ENCODE results near the gene MAPT. TPM values are rescaled to one million over a fixed set of nuclear protein-coding genes. Genes with fewer than 3 reads are reported as not detected.

The MAPT gene
- total RNA-seq, 6 experiments from 2014 or later = 0.11 to 0.43 (median 0.26) TPM

DNA sequence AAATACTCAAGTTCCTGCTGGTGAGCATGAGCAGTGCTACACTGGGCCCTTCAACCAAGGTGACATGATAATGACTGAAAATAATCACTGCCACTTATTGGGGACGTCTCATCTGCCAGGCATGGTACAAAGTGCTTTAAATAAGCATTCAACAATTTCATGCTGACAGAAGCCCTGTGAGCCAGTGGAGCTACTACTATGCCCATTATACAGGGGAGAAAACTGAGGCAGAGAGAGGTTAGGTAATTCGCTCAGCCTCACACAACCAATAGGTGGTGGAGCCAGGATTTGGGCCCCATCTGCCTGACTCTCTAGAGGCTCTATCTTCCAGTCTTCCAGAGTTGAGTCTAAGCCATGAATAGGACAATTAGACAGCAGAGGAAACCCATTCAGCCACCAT lies 74.4 kb downstream of the MAPT start:
- Mint-ChIP-seq H3K9me3 (peaks cover 5% of the 10 kb centered on the region; the same call in 1 of the 2 replicates), H3K27me3 (ENCODE audit: insufficient read depth) (peaks cover 27% of the 10 kb centered on the region), H3K27ac (no peak overlapping the region), H3K36me3 (ENCODE audit: low read depth) (no peaks in the 10 kb centered on the region), H3K4me3 (no peak overlapping the region), H3K4me1 (ENCODE audit: low read depth) (no peaks in the 10 kb centered on the region)
- TF ChIP-seq, protein P1, sequence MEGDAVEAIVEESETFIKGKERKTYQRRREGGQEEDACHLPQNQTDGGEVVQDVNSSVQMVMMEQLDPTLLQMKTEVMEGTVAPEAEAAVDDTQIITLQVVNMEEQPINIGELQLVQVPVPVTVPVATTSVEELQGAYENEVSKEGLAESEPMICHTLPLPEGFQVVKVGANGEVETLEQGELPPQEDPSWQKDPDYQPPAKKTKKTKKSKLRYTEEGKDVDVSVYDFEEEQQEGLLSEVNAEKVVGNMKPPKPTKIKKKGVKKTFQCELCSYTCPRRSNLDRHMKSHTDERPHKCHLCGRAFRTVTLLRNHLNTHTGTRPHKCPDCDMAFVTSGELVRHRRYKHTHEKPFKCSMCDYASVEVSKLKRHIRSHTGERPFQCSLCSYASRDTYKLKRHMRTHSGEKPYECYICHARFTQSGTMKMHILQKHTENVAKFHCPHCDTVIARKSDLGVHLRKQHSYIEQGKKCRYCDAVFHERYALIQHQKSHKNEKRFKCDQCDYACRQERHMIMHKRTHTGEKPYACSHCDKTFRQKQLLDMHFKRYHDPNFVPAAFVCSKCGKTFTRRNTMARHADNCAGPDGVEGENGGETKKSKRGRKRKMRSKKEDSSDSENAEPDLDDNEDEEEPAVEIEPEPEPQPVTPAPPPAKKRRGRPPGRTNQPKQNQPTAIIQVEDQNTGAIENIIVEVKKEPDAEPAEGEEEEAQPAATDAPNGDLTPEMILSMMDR (IDR thresholded peaks at IDR 0.05) = no peak
- DNase-seq = no peak

- Mint-ChIP-seq H3K27me3 (ENCODE audit: insufficient read depth) (peaks cover 31% of the 10 kb centered on the region), H3K4me3 (no peak overlapping the region), H3K27ac (no peak overlapping the region), H3K36me3 (ENCODE audit: low read depth) (no peaks in the 10 kb centered on the region), H3K9me3 (peaks cover 5% of the 10 kb centered on the region; the same call in 1 of the 2 replicates), H3K4me1 (ENCODE audit: low read depth) (no peaks in the 10 kb centered on the region)
- TF ChIP-seq, protein P1 (IDR thresholded peaks at IDR 0.05) = no peak
- no peak for DNase-seq
Measured at GRCh38 chr17:45969726-45970125, 75.4 kb downstream of the MAPT start.

GRCh38 chr17:45970659-45971058 lies 76.3 kb downstream of the MAPT start:
- Mint-ChIP-seq H3K36me3 (ENCODE audit: low read depth) (no peaks in the 10 kb centered on the region), H3K9me3 (peaks cover 5% of the 10 kb centered on the region; the same call in 1 of the 2 replicates), H3K27ac (no peak overlapping the region), H3K4me1 (ENCODE audit: low read depth) (no peaks in the 10 kb centered on the region), H3K4me3 (no peak overlapping the region), H3K27me3 (ENCODE audit: insufficient read depth) (peaks cover 41% of the 10 kb centered on the region)
- TF ChIP-seq, protein P1 (IDR thresholded peaks at IDR 0.05) = no peak
- DNase-seq = no peak

GRCh38 chr17:45971698-45972141 lies 77.4 kb downstream of the MAPT start:
- DNase-seq = no peak
- H3K27ac Mint-ChIP-seq = no peak overlapping the region
- H3K9me3 Mint-ChIP-seq = peaks cover 5% of the 10 kb centered on the region; the same call in 1 of the 2 replicates
- H3K27me3 Mint-ChIP-seq (ENCODE audit: insufficient read depth) = peaks cover 45% of the 10 kb centered on the region
- no peak overlapping the region for H3K4me3 Mint-ChIP-seq
- TF ChIP-seq, protein P1 (IDR thresholded peaks at IDR 0.05) = peak; percentile 19; the same call in 1 of the 2 replicates
- H3K4me1 Mint-ChIP-seq (ENCODE audit: low read depth) = no peaks in the 10 kb centered on the region
- no peaks in the 10 kb centered on the region for H3K36me3 Mint-ChIP-seq (ENCODE audit: low read depth)

DNA sequence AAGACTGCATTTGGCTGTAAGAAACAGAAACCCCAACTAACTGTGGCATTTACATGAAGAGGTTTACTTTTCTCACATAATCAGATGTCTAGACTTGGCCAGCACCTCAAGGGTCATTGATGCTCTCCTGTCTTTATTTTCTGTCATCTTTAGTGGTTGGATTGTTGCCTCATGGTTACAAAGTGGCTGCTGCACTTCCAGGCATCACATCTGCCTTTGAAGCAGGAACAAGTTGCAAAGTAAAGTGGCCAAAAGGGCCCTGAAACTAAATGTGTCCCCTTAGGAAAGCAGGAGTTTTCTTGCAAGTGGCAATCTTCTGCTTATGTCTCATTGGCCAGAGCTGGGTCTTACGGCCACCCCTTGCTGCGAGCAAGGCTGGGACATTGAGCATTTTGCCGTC lies 78.2 kb downstream of the MAPT start:
- H3K27me3 Mint-ChIP-seq (ENCODE audit: insufficient read depth) = peaks cover 44% of the 10 kb centered on the region
- peaks cover 5% of the 10 kb centered on the region; the same call in 1 of the 2 replicates for H3K9me3 Mint-ChIP-seq
- no peaks in the 10 kb centered on the region for H3K4me1 Mint-ChIP-seq (ENCODE audit: low read depth)
- TF ChIP-seq, protein P1 (IDR thresholded peaks at IDR 0.05) = no peak
- H3K36me3 Mint-ChIP-seq (ENCODE audit: low read depth) = no peaks in the 10 kb centered on the region
- no peak for DNase-seq
- no peak overlapping the region for H3K27ac Mint-ChIP-seq
- no peak overlapping the region for H3K4me3 Mint-ChIP-seq
